DMS 273 (cell line): Measurements from ENCODE around the gene AAK1.
"Not testable (repeated sequence)": the region's sequence is repeated elsewhere in the genome, so short reads cannot be mapped to it uniquely, and the experiment has no call there.

Source experiments
- DNase-seq: peaks from one replicate; lab custom pipeline; 2025; ENCODE audit not compliant: unreplicated experiment; lab: John Stamatoyannopoulos, UW

AAK1 gene

GRCh38 chr2:69643602-69644505, at the start of gene AAK1:
AAK1 (minus strand) TSS chr2:69643739; CDS start chr2:69643040, 699 bp downstream.
- peak; percentile 95 for DNase-seq

GRCh38 chr2:69692424-69692823, 48.9 kb upstream of the AAK1 start:
- DNase-seq, result no peak

- DNase-seq, result no peak
These were observed 46.4 kb upstream of the AAK1 start for GRCh38 chr2:69689969-69690368.

- no peak for DNase-seq
These were observed 45.9 kb upstream of the AAK1 start for GRCh38 chr2:69689466-69689865.

GRCh38 chr2:69687971-69688611, 44.6 kb upstream of the AAK1 start:
- no peak for DNase-seq

- no peak for DNase-seq
These were observed 43.3 kb upstream of the AAK1 start for GRCh38 chr2:69686813-69687212.

- DNase-seq, result no peak
These were observed 41.9 kb upstream of the AAK1 start for GRCh38 chr2:69685321-69686048.

- peak; percentile 64 for DNase-seq
These were observed 39.8 kb upstream of the AAK1 start for GRCh38 chr2:69683170-69683971.

- DNase-seq, result no peak
These were observed 39.0 kb upstream of the AAK1 start for GRCh38 chr2:69682525-69682924.

GRCh38 chr2:69680001-69680675, 36.6 kb upstream of the AAK1 start:
- no peak for DNase-seq

GRCh38 chr2:69677914-69678313, 34.4 kb upstream of the AAK1 start:
- no peak for DNase-seq

GRCh38 chr2:69676146-69676545, 32.6 kb upstream of the AAK1 start:
- DNase-seq, result no peak

GRCh38 chr2:69674316-69674670, 30.8 kb upstream of the AAK1 start:
- no peak for DNase-seq

- not testable (repeated sequence) for DNase-seq
These were observed 29.6 kb upstream of the AAK1 start for GRCh38 chr2:69673098-69673497.

- DNase-seq, result no peak
These were observed 26.1 kb upstream of the AAK1 start for GRCh38 chr2:69669666-69670065.

GRCh38 chr2:69668598-69668997, 25.1 kb upstream of the AAK1 start:
- DNase-seq, result no peak

- no peak for DNase-seq
These were observed 24.4 kb upstream of the AAK1 start for GRCh38 chr2:69667805-69668382.

- DNase-seq, result no peak
These were observed 21.6 kb upstream of the AAK1 start for GRCh38 chr2:69665152-69665551.

GRCh38 chr2:69663860-69664259, 20.3 kb upstream of the AAK1 start:
- no peak for DNase-seq

GRCh38 chr2:69662547-69662946, 19.0 kb upstream of the AAK1 start:
- DNase-seq, result not testable (repeated sequence)
